H9 (cell line): ENCODE results near the gene SARNP. TPM values are rescaled to one million over a fixed set of nuclear protein-coding genes. Genes with fewer than 3 reads are reported as not detected.

Experiments used
- DNase-seq: peaks from one replicate; pipeline ENCODE4 v3.0.0-alpha.2; 2017
- H2AFZ ChIP-seq: one replicate; pipeline ENCODE4 v1.6.1; 2013; ENCODE audit warnings: mild to moderate bottlenecking, low read length, control low read depth, moderate library complexity
- H2AK5ac ChIP-seq: 2 replicates; pipeline ENCODE4 v1.6.1; 2013; ENCODE audit warnings: low read length, control low read depth, mixed read lengths; ENCODE audit not compliant: insufficient read length
- H2BK120ac ChIP-seq: one replicate; pipeline ENCODE4 v1.6.1; 2013; ENCODE audit warnings: low read depth, mild to moderate bottlenecking, low read length, control low read depth, inconsistent platforms; ENCODE audit not compliant: poor library complexity, severe bottlenecking
- H2BK12ac ChIP-seq: 2 replicates; pipeline ENCODE4 v1.6.1; 2013; ENCODE audit warnings: low read length, control low read depth, mixed read lengths, low read depth; ENCODE audit not compliant: insufficient read length
- H2BK15ac ChIP-seq: 2 replicates; pipeline ENCODE4 v1.6.1; 2013; ENCODE audit warnings: low read depth, low read length, control low read depth
- H2BK20ac ChIP-seq: one replicate; pipeline ENCODE4 v1.6.1; 2013; ENCODE audit warnings: low read depth, mild to moderate bottlenecking, low read length, control low read depth, inconsistent platforms; ENCODE audit not compliant: poor library complexity, severe bottlenecking
- H2BK5ac ChIP-seq: 2 replicates; pipeline ENCODE4 v1.6.1; 2013; ENCODE audit warnings: low read length, control low read depth, mixed read lengths; ENCODE audit not compliant: insufficient read length
- H3K14ac ChIP-seq: 2 replicates; pipeline ENCODE4 v1.6.1; 2013; ENCODE audit warnings: low read length, control low read depth; ENCODE audit not compliant: insufficient read depth
- H3K18ac ChIP-seq: 2 replicates; pipeline ENCODE4 v1.6.1; 2013; ENCODE audit warnings: low read depth, mild to moderate bottlenecking, mixed read lengths, low read length, control low read depth; ENCODE audit not compliant: insufficient read length
- H3K23ac ChIP-seq: 2 replicates; pipeline ENCODE4 v1.6.1; 2013; ENCODE audit warnings: low read length, control low read depth, mixed read lengths, low read depth; ENCODE audit not compliant: insufficient read length
- H3K23me2 ChIP-seq: 2 replicates; pipeline ENCODE4 v1.6.1; 2013; ENCODE audit warnings: low read depth, mild to moderate bottlenecking, mixed read lengths, low read length, control low read depth; ENCODE audit not compliant: insufficient read length, poor library complexity, severe bottlenecking
- H3K27ac ChIP-seq: 2 replicates; pipeline ENCODE4 v1.5.1; 2013; ENCODE audit warnings: low read length, control low read depth, mixed read lengths, low read depth; ENCODE audit not compliant: insufficient read length
- H3K27me3 ChIP-seq: 2 replicates; pipeline ENCODE4 v1.6.1; 2013; ENCODE audit warnings: low read length, control low read depth, inconsistent platforms; ENCODE audit not compliant: insufficient read depth
- H3K4ac ChIP-seq: 2 replicates; pipeline ENCODE4 v1.6.1; 2013; ENCODE audit warnings: low read depth, mild to moderate bottlenecking, control low read depth, inconsistent platforms, low read length, moderate library complexity
- H3K4me1 ChIP-seq: 2 replicates; pipeline ENCODE4 v1.6.1; 2013; ENCODE audit warnings: low read length, control low read depth, inconsistent platforms; ENCODE audit not compliant: insufficient read depth
- H3K4me2 ChIP-seq: 2 replicates; pipeline ENCODE4 v1.6.1; 2013; ENCODE audit warnings: low read length, control low read depth, mixed read lengths; ENCODE audit not compliant: insufficient read length, insufficient read depth
- H3K56ac ChIP-seq: 2 replicates; pipeline ENCODE4 v1.6.1; 2013; ENCODE audit warnings: low read depth, mild to moderate bottlenecking, mixed read lengths, low read length, control low read depth; ENCODE audit not compliant: insufficient read length
- H3K79me1 ChIP-seq: 2 replicates; pipeline ENCODE4 v1.6.1; 2013; ENCODE audit warnings: low read depth, mild to moderate bottlenecking, moderate library complexity, low read length, control low read depth, inconsistent platforms; ENCODE audit not compliant: insufficient read depth, poor library complexity, severe bottlenecking
- H3K79me2 ChIP-seq: 2 replicates; pipeline ENCODE4 v1.6.1; 2013; ENCODE audit warnings: low read length, control low read depth, inconsistent platforms; ENCODE audit not compliant: insufficient read depth
- H3K9ac ChIP-seq: 2 replicates; pipeline ENCODE4 v1.6.1; 2013; ENCODE audit warnings: low read length, control low read depth, mixed read lengths; ENCODE audit not compliant: insufficient read length; ENCODE audit errors: extremely low read depth
- H3K9me3 ChIP-seq: one replicate; pipeline ENCODE4 v1.6.1; 2013; ENCODE audit warnings: low read depth, low read length, inconsistent platforms; ENCODE audit not compliant: control insufficient read depth
- H3T11ph ChIP-seq: one replicate; pipeline ENCODE4 v1.6.1; 2013; ENCODE audit warnings: mild to moderate bottlenecking, low read length, control low read depth, inconsistent platforms
- H4K20me1 ChIP-seq: one replicate; pipeline ENCODE4 v1.6.1; 2013; ENCODE audit not compliant: control insufficient read depth, insufficient read length, insufficient read depth
- H4K5ac ChIP-seq: 2 replicates; pipeline ENCODE4 v1.6.1; 2013; ENCODE audit warnings: low read depth, mild to moderate bottlenecking, mixed read lengths, low read length, control low read depth; ENCODE audit not compliant: insufficient read length
- H4K8ac ChIP-seq: replicated peaks from 2 replicates; pipeline ENCODE4 v1.6.1; 2013; ENCODE audit warnings: low read length, control low read depth, mixed read lengths, low read depth; ENCODE audit not compliant: insufficient read length
- H4K91ac ChIP-seq: 2 replicates; pipeline ENCODE4 v1.6.1; 2013; ENCODE audit warnings: low read depth, mild to moderate bottlenecking, moderate library complexity, mixed read lengths, low read length, control low read depth; ENCODE audit not compliant: insufficient read length
- H3K27ac Mint-ChIP-seq, 3 experiments: 2 replicates in 2 of 3; 3 replicates in 1 of 3; pipeline ENCODE4 v1.8.0; 2020 to 2021; ENCODE audit warnings: mixed read lengths in 3 of 3, mild to moderate bottlenecking in 1 of 3, moderate library complexity in 1 of 3
- H3K27me3 Mint-ChIP-seq: 2 replicates; pipeline ENCODE4 v1.8.0; 2021; ENCODE audit warnings: low read depth, mild to moderate bottlenecking, moderate library complexity, mixed read lengths
- H3K36me3 Mint-ChIP-seq, 3 experiments: 2 replicates in 2 of 3; 3 replicates in 1 of 3; pipeline ENCODE4 v1.8.0; 2020 to 2021; ENCODE audit warnings: low read depth in 3 of 3, mixed read lengths in 3 of 3; ENCODE audit not compliant: insufficient read depth in 1 of 3
- H3K4me1 Mint-ChIP-seq, 2 experiments: 2 replicates each; pipeline ENCODE4 v1.8.0; 2020; ENCODE audit warnings: mixed read lengths in 2 of 2
- H3K4me3 Mint-ChIP-seq, 2 experiments: 2 replicates in 1 of 2; 3 replicates in 1 of 2; pipeline ENCODE4 v1.8.0; 2020 to 2021; ENCODE audit warnings: mild to moderate bottlenecking in 2 of 2, mixed read lengths in 2 of 2, moderate library complexity in 1 of 2
- H3K9me3 Mint-ChIP-seq, 2 experiments: 2 replicates in 1 of 2; 3 replicates in 1 of 2; pipeline ENCODE4 v1.8.0; 2020; ENCODE audit warnings: mild to moderate bottlenecking in 2 of 2, mixed read lengths in 2 of 2, moderate library complexity in 1 of 2
- CTCF ChIP-seq: fragments of 200-600 bp; sonication (generic); conservative IDR thresholded peaks from 3 replicates; pipeline ENCODE4 v1.8.0; 2021; ENCODE audit warnings: antibody characterized with exemption, mild to moderate bottlenecking
- WGBS: extraction: QIAGEN DNeasy Blood & Tissue Kit; methylation state at CpG from one replicate; pipeline ENCODE4 v1.1.7; 2013; ENCODE audit warnings: missing lambda C conversion rate, low lambda C conversion rate, mixed read lengths; ENCODE audit not compliant: insufficient read length; ENCODE audit errors: extremely low coverage; 5-methylcytosine and 5-hydroxymethylcytosine counted together
- total RNA-seq: library from RNA; stranded (reverse); gene quantifications from 2 replicates; pipeline ENCODE4 v1.2.1, GENCODE V29; 2021

Gene SARNP
- total RNA-seq, 1 experiment from 2014 or later = 127 TPM

- WGBS = no CpG with 5 or more reads among the region's 1 CpG
These were observed 104.7 kb downstream of the SARNP start for GRCh38 chr12:55712700-55713415.

More at GRCh38 chr12:55712700-55713415, 104.7 kb downstream of the SARNP start:
- H4K91ac ChIP-seq = no peak overlapping the region
- no peak overlapping the region for H3K23ac ChIP-seq
- peaks cover 9% of the 10 kb centered on the region; the same call in 1 of the 2 replicates for H3K4me1 ChIP-seq
- H3K14ac ChIP-seq = no peak overlapping the region
- peaks cover 37 to 39% of the 10 kb centered on the region in 2 experiments for H3K4me1 Mint-ChIP-seq
- no peak overlapping the region for H2BK20ac ChIP-seq
- no peaks in the 10 kb centered on the region for H3K9me3 ChIP-seq
- no peak overlapping the region for H3K27ac Mint-ChIP-seq
- no peak overlapping the region for H2BK12ac ChIP-seq
- no peak overlapping the region for H3T11ph ChIP-seq
- H3K27me3 ChIP-seq = no peaks in the 10 kb centered on the region; the same call in 1 of the 2 replicates
- no peak overlapping the region for H3K4me3 Mint-ChIP-seq
- H3K18ac ChIP-seq = no peak overlapping the region
- H2AFZ ChIP-seq = no peak overlapping the region
- H3K9me3 Mint-ChIP-seq = peaks cover 0 to 3% of the 10 kb centered on the region in 2 experiments; a peak in 2 of 5 replicates
- no peak overlapping the region for H3K4me2 ChIP-seq
- no peak for TF ChIP-seq CTCF
- no peak overlapping the region for H3K4ac ChIP-seq
- no peak overlapping the region for H3K27ac ChIP-seq
- H3K79me2 ChIP-seq = no peaks in the 10 kb centered on the region
- H4K20me1 ChIP-seq = no peaks in the 10 kb centered on the region
- H2BK120ac ChIP-seq = no peak overlapping the region
- no peak overlapping the region for H4K5ac ChIP-seq
- H2BK5ac ChIP-seq = no peak overlapping the region
- no peak for DNase-seq
- H3K27me3 Mint-ChIP-seq = peaks cover 33% of the 10 kb centered on the region
- no peak overlapping the region for H2BK15ac ChIP-seq
- H3K9ac ChIP-seq = no peak overlapping the region
- H2AK5ac ChIP-seq = no peak overlapping the region
- peaks cover 9% of the 10 kb centered on the region for H3K23me2 ChIP-seq
- no peak overlapping the region for H4K8ac ChIP-seq
- H3K79me1 ChIP-seq = no peaks in the 10 kb centered on the region
- H3K56ac ChIP-seq = no peak overlapping the region
- no peaks in the 10 kb centered on the region; a peak in 1 of 7 replicates for H3K36me3 Mint-ChIP-seq
